Measurements from ENCODE around the gene GRAP.
"Not testable (repeated sequence)": the region's sequence is repeated elsewhere in the genome, so short reads cannot be mapped to it uniquely, and the experiment has no call there.

- TF ChIP-seq, protein P1, sequence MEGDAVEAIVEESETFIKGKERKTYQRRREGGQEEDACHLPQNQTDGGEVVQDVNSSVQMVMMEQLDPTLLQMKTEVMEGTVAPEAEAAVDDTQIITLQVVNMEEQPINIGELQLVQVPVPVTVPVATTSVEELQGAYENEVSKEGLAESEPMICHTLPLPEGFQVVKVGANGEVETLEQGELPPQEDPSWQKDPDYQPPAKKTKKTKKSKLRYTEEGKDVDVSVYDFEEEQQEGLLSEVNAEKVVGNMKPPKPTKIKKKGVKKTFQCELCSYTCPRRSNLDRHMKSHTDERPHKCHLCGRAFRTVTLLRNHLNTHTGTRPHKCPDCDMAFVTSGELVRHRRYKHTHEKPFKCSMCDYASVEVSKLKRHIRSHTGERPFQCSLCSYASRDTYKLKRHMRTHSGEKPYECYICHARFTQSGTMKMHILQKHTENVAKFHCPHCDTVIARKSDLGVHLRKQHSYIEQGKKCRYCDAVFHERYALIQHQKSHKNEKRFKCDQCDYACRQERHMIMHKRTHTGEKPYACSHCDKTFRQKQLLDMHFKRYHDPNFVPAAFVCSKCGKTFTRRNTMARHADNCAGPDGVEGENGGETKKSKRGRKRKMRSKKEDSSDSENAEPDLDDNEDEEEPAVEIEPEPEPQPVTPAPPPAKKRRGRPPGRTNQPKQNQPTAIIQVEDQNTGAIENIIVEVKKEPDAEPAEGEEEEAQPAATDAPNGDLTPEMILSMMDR (IDR thresholded peaks at IDR 0.05 in 8 of 11, conservative IDR thresholded peaks at IDR 0.05 in 3 of 11), result not testable (repeated sequence)
- not testable (repeated sequence) for TF ChIP-seq POLR2AphosphoS5, POLR2A (IDR thresholded peaks at IDR 0.05)
These were observed 753 bp upstream of the GRAP start for GRCh38 chr17:19047510-19047909.
